NCI-H1048 (cell line): ENCODE measurements around the gene MS4A13.
"Not testable (repeated sequence)": the region's sequence is repeated elsewhere in the genome, so short reads cannot be mapped to it uniquely, and the experiment has no call there.

ENCODE experiments used
- DNase-seq: peaks from one replicate; lab custom pipeline; 2025; lab: John Stamatoyannopoulos, UW

Gene MS4A13, protein sequence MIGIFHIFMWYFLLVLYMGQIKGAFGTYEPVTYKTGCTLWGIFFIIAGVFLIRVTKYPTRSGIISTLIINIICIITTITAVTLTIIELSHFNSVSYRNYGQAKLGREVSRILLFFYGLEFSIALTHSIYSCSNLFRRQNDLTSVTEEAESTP

GRCh38 chr11:60515144-60515855 is at the start of gene MS4A13:
MS4A13 (plus strand) TSS chr11:60515392; CDS start chr11:60518084, 2,692 bp downstream.
- DNase-seq: no peak

GRCh38 chr11:60468829-60469228 is 46.4 kb upstream of the MS4A13 start:
- DNase-seq: no peak

DNA sequence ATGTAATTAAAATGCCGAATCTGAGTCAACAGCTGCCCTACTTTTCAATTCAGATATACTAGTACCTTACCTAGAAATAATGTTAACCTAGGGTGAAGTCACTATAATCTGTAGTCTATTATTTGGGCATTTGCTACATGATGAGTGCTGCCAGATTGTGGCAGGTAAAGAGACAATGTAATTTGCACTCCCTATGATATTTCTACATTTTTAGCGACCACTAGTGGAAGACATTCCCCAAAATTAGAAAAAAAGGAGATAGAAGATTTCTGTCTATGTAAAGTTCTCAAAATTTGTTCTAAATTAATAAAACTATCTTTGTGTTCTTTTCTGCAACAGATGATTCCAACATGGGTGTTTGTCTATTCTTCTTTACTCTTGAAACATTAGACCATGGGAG is 45.5 kb upstream of the MS4A13 start:
- DNase-seq: no peak

- no peak for DNase-seq
Measured at GRCh38 chr11:60477035-60477445, 38.2 kb upstream of the MS4A13 start.

DNA sequence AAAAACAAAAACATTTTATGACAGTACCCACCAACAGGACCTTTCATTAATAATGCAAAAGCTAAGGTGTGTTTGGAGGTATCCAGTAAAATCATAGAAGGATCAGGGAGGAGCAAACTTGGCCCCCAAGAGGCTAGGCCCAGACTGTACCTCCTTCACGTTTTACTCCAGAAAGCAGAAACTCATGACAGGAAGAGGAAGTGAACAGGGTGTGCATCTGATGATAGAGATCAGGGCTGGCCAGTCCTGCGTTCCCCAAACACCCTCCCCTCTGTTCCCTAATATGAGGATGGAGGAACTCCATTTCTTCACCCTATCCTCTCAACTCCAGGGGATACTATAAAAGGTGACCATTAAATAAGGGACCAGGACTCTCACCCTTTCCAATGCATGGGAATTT is 32.8 kb upstream of the MS4A13 start:
- no peak for DNase-seq

DNA sequence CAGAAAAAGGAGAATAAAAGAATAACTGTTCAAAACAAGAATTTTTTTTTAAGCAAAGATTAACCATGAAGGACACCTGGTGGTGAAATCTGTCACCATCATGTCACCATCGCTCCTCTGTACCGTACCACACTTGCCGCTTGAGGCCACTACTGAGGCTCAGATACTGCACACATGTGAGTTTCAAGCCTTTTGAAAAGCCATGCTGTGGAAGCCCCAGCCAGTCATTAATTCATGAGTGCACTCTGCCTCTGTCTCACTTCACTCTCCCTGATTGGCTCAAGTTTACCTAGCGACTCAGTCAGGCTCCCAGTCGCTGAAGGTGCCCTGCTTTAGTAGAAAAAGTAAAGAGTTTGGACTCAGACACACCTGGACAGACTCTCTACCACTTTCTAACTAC is 29.2 kb upstream of the MS4A13 start:
- no peak for DNase-seq

- DNase-seq: no peak
Measured at GRCh38 chr11:60492488-60493009, 22.6 kb upstream of the MS4A13 start, which contains the start of gene MS4A12. MS4A12 (plus strand) TSS chr11:60492778; CDS start chr11:60497319, 4,541 bp downstream.

DNA sequence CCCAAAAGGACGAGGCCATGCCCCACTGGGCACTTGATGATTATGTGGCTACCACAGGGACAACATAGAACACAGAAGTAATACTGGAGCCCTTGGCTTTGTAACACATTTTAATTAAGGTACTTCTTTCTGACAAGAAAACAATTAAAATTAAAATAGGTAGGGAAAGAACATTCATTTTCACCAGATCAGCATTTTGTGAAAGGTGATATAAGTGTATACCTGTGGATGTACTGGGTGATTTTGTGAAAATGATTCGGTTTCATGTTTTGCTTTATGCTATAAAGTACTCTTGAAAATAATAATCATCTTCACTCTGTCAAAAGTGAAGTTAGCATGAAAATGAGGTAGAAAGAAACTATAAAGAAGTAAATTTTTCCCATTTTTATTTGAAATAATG is 21.7 kb upstream of the MS4A13 start:
- DNase-seq: no peak

- DNase-seq: no peak
Measured at GRCh38 chr11:60498399-60498798, 16.8 kb upstream of the MS4A13 start.

- DNase-seq: no peak
Measured at GRCh38 chr11:60498853-60499252, 16.3 kb upstream of the MS4A13 start.

DNA sequence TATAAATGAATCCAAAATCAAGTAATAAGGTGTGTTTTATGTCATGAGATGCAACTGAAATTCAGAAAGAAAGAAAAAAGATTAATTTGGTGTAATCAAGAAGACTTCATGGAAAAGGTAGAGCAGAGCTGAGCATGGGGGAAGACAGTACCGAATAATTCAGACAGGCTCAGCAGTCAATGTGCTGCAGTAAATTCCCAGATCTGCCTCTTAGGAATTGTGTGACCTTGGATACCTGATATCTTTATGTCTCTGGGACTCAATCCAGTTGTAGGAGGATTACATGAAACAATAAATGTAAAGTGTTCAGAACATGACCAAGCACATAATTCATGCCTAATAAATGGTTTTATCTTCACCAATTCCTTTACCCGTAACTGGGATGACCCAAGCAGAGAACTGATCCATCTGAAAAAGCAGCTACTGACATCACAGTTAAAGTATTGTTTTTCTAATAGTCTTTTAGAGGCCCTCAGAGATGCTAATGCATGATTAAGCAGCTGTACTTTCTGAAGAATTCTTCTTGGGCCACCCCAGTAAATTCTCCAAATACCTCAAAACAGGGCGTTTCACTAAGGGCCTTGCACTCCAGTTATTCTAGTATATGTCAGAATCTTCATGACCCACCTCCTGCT is 14.8 kb upstream of the MS4A13 start:
- no peak for DNase-seq

- DNase-seq: no peak
Measured at GRCh38 chr11:60502221-60502775, 12.9 kb upstream of the MS4A13 start.

DNA sequence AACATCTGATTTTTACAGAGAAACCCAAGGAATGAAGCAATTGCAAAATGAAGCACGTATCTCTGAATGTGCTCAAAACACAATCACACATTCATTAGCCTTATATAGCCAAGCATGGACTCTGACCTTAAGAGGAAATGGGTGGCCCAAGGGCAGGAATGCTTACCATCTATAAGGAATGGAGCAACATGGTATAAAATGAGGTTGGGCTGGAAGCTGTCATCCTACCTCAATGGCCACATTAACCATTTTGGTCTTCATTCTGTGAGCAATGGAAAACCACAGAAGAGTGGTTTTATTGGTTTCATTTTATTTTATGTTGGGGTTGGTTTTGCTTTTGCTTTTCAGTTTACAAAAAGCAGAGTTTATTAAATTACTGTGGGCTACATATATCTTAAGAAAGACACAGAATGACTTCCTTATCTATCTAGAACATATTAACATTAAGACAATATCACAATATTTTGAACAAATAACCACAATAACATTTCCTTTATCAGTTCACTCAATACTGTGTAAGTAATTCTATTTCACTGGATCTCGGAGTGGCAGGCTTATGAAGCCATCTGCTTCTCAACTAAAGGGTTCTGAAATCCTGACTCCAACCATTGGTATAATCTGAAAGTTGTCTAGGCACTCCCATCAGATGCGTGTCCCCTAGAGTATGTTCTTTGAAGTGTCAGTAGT is 10.8 kb upstream of the MS4A13 start:
- DNase-seq: no peak

DNA sequence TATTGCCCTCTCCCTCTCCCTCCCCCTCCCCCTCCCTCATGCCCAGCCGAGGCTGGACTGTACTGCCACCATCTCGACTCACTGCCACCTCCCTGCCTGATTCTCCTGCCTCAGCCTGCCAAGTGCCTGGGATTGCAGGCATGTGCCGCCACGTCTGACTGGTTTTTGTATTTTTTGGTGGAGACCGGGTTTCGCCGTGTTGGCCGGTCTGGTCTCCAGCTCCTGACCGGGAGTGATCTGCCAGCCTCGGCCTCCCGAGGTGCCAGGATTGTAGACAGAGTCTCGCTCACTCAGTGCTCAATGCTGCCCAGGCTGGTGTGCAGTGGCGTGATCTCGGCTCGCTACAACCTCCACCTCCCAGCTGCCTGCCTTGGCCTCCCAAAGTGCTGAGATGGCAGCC is 5.6 kb upstream of the MS4A13 start:
- DNase-seq: not testable (repeated sequence)

DNA sequence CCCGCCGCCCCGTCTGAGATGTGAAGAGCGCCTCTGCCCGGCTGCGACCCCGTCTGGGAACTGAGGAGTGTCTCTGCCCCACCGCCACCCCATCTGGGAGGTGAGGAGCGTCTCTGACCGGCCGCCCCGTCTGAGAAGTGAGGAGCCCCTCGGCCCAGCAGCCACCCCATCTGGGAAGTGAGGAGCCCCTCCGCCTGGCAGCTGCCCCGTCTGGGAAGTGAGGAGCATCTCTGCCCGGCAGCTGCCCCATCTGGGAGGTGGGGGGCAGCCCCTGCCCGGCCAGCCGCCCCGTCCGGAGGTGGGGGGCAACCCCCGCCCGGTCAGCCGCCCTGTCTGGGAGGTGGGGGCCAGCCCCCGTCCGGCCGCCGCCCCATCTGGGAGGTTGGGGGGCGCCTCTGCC is 5.0 kb upstream of the MS4A13 start:
- not testable (repeated sequence) for DNase-seq

DNA sequence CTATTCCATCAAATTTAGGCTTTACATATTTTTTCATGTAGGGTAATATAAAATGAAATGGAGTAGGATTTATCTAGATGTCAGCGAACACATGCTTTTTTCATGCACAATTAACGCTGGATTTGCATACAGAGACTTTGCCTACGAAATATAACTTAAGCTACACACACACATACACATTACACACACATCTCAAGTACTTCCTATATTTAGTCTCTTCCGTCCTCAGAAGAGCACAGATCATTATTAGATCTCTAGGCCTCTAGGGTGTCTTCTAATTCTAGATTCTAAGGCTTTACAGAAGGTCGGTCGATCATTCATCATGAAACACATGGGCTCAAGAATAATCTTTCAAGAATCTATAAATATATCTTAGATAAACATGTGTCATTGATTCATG is 3.8 kb upstream of the MS4A13 start:
- no peak for DNase-seq

- DNase-seq: no peak
Measured at GRCh38 chr11:60512651-60513225, 2.5 kb upstream of the MS4A13 start.

DNA sequence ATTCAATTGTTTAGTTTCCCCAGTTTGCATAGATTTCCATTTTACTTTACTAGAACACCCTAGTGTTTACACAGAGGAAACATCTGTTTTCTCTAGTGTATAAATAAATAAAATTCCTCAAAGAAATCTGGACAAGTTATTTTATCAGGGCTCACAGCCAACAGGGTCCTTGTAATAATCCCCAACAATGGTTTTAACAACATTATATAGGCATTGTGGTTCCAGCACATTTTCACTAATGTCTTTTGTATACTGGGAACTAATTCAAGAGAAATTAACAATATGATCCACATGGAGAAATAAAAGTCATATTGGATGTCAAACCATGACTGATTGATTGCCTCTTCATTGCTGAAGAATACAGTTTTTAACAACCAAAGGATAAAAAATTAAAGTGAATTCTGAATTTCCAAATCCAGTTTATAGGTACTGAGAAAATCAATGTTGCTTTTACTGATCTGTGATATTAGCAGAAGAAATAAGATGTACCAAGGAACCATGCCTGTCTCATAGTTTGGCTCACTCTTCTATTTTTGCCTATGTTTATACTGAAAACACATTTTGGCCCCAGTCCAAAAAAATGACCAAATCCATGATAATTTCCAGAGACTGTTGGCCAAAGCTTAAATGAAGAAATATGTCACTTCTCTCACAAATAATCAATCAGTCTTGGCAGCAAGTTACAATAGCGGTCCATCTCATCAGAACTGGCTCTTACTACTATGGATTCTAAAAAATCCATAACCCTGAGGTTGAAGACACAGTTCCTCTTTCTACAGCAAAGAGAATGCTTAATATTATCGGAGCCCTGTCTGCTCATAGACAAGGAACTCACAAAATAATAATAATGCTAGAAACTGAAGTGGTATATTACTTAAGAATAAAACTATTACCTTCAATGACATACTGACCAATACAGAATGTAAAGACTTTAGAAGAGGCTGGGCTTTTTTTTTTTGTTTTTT is 1.4 kb upstream of the MS4A13 start:
- DNase-seq: no peak

GRCh38 chr11:60528465-60528864 is 13.3 kb downstream of the MS4A13 start:
- no peak for DNase-seq

- DNase-seq: no peak
Measured at GRCh38 chr11:60528934-60529333, 13.7 kb downstream of the MS4A13 start.
